ENCODE measurements around the gene GPS1.

The GPS1 gene

DNA sequence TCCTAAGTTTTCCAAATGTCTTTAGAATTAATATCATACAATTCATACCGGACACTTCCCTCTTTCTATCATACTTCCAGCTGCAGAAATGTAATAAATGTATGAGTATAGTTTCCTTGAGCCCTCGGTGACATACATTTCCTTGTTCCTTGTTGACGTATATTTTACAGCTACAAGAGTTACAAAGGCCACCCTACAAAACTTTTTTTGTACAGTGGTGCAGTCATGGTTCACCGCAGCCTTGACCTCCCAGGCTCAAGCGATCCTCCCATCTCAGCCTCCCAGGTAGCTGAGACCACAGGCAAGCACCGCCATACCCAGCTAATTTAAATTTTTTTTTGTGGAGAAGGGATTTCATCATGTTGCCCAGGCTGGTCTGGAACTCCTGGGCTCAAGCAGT is 21.1 kb downstream of the GPS1 start:
- H3K9ac ChIP-seq (ENCODE audit: low read length): no peak overlapping the region
- no peak overlapping the region for H3K27ac ChIP-seq (ENCODE audit: low read length)
- peaks cover 2% of the 10 kb centered on the region for H3K36me3 ChIP-seq (replicated peaks; ENCODE audit: low read depth, low read length)
- no peaks in the 10 kb centered on the region for H3K27me3 ChIP-seq (ENCODE audit: low read depth, low read length)
- H3K9me3 ChIP-seq (ENCODE audit: insufficient read depth, low read length): no peaks in the 10 kb centered on the region
- TF ChIP-seq, protein P1, sequence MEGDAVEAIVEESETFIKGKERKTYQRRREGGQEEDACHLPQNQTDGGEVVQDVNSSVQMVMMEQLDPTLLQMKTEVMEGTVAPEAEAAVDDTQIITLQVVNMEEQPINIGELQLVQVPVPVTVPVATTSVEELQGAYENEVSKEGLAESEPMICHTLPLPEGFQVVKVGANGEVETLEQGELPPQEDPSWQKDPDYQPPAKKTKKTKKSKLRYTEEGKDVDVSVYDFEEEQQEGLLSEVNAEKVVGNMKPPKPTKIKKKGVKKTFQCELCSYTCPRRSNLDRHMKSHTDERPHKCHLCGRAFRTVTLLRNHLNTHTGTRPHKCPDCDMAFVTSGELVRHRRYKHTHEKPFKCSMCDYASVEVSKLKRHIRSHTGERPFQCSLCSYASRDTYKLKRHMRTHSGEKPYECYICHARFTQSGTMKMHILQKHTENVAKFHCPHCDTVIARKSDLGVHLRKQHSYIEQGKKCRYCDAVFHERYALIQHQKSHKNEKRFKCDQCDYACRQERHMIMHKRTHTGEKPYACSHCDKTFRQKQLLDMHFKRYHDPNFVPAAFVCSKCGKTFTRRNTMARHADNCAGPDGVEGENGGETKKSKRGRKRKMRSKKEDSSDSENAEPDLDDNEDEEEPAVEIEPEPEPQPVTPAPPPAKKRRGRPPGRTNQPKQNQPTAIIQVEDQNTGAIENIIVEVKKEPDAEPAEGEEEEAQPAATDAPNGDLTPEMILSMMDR (IDR thresholded peaks at IDR 0.05; ENCODE audit: low read depth, low read length): no peak
- TF ChIP-seq EZH2phosphoT487 (IDR thresholded peaks at IDR 0.05; ENCODE audit: low read depth): no peak
- H3K4me2 ChIP-seq (ENCODE audit: low read length): no peak overlapping the region
- H3K4me3 ChIP-seq (ENCODE audit: low read length): no peak overlapping the region
- no peaks in the 10 kb centered on the region for H3K4me1 ChIP-seq (ENCODE audit: low read length)
- H3K79me2 ChIP-seq (ENCODE audit: low read length): no peaks in the 10 kb centered on the region
- peaks cover 6% of the 10 kb centered on the region for H4K20me1 ChIP-seq (ENCODE audit: insufficient read depth, low read length)
- no peak overlapping the region for H2AFZ ChIP-seq (ENCODE audit: low read depth, low read length)

DNA sequence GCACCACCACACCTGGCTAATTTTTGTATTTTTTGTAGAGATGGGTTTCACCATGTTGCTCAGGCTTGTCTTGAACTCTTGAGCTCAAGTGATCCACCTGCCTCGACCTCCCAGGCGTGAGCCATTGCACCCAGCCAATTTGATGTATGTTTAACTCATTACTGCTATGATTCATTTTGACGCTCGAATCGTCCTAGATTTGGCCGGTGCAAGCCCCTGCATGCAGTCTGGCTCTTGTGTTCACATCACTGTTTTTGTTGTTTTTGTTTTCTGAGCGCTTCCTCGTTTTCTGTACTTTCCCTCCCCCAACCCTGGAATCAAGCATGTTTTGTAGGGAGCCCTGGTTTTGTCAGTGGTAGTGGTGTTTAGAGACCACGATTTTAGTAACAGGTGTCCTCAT is 21.7 kb downstream of the GPS1 start:
- no peak for TF ChIP-seq EZH2phosphoT487 (IDR thresholded peaks at IDR 0.05; ENCODE audit: low read depth)
- TF ChIP-seq, protein P1 (IDR thresholded peaks at IDR 0.05; ENCODE audit: low read depth, low read length): no peak
- no peak overlapping the region for H2AFZ ChIP-seq (ENCODE audit: low read depth, low read length)
- H3K9ac ChIP-seq (ENCODE audit: low read length): no peak overlapping the region
- no peaks in the 10 kb centered on the region for H3K79me2 ChIP-seq (ENCODE audit: low read length)
- H3K27me3 ChIP-seq (ENCODE audit: low read depth, low read length): no peaks in the 10 kb centered on the region
- no peaks in the 10 kb centered on the region for H3K9me3 ChIP-seq (ENCODE audit: insufficient read depth, low read length)
- peaks cover 6% of the 10 kb centered on the region for H3K36me3 ChIP-seq (replicated peaks; ENCODE audit: low read depth, low read length)
- no peaks in the 10 kb centered on the region for H3K4me1 ChIP-seq (ENCODE audit: low read length)
- peaks cover 7% of the 10 kb centered on the region for H4K20me1 ChIP-seq (ENCODE audit: insufficient read depth, low read length)
- H3K4me2 ChIP-seq (ENCODE audit: low read length): no peak overlapping the region
- H3K4me3 ChIP-seq (ENCODE audit: low read length): no peak overlapping the region
- H3K27ac ChIP-seq (ENCODE audit: low read length): no peak overlapping the region

- TF ChIP-seq, protein P1 (IDR thresholded peaks at IDR 0.05; ENCODE audit: low read depth, low read length): no peak
- TF ChIP-seq EZH2phosphoT487 (IDR thresholded peaks at IDR 0.05; ENCODE audit: low read depth): no peak
- no peaks in the 10 kb centered on the region for H3K4me1 ChIP-seq (ENCODE audit: low read length)
- H3K4me2 ChIP-seq (ENCODE audit: low read length): no peak overlapping the region
- no peak overlapping the region for H3K9ac ChIP-seq (ENCODE audit: low read length)
- H3K27ac ChIP-seq (ENCODE audit: low read length): no peak overlapping the region
- no peak overlapping the region for H2AFZ ChIP-seq (ENCODE audit: low read depth, low read length)
- H3K36me3 ChIP-seq (replicated peaks; ENCODE audit: low read depth, low read length): peaks cover 23% of the 10 kb centered on the region
- no peaks in the 10 kb centered on the region for H3K9me3 ChIP-seq (ENCODE audit: insufficient read depth, low read length)
- peaks cover 14% of the 10 kb centered on the region for H4K20me1 ChIP-seq (ENCODE audit: insufficient read depth, low read length)
- H3K27me3 ChIP-seq (ENCODE audit: low read depth, low read length): no peaks in the 10 kb centered on the region
- H3K79me2 ChIP-seq (ENCODE audit: low read length): no peaks in the 10 kb centered on the region
- no peak overlapping the region for H3K4me3 ChIP-seq (ENCODE audit: low read length)
Observed at GRCh38 chr17:82076018-82076784, 24.5 kb downstream of the GPS1 start.

GRCh38 chr17:82076785-82077591 is 25.3 kb downstream of the GPS1 start:
- Histone ChIP-seq H3K36me3 (replicated peaks; ENCODE audit: low read depth, low read length) (peaks cover 29% of the 10 kb centered on the region), H3K9me3 (ENCODE audit: insufficient read depth, low read length) (no peaks in the 10 kb centered on the region), H2AFZ (ENCODE audit: low read depth, low read length) (no peak overlapping the region), H3K4me3 (ENCODE audit: low read length) (no peak overlapping the region), H3K27ac (ENCODE audit: low read length) (no peak overlapping the region), H3K27me3 (ENCODE audit: low read depth, low read length) (no peaks in the 10 kb centered on the region), H3K4me2 (ENCODE audit: low read length) (no peak overlapping the region), H4K20me1 (ENCODE audit: insufficient read depth, low read length) (peaks cover 14% of the 10 kb centered on the region), H3K4me1 (ENCODE audit: low read length) (no peaks in the 10 kb centered on the region), H3K79me2 (ENCODE audit: low read length) (no peaks in the 10 kb centered on the region), H3K9ac (ENCODE audit: low read length) (no peak overlapping the region)
- no peak for TF ChIP-seq EZH2phosphoT487 (IDR thresholded peaks at IDR 0.05; ENCODE audit: low read depth)
- TF ChIP-seq, protein P1 (IDR thresholded peaks at IDR 0.05; ENCODE audit: low read depth, low read length): no peak
